Peyer's patch (tissue), 4 donors: ENCODE results near the gene CERS6. TPM values are rescaled to one million over a fixed set of nuclear protein-coding genes. Genes with fewer than 3 reads are reported as not detected.

Experiments used
- DNase-seq, 3 donors: peaks; one replicate each; pipeline ENCODE4 v3.0.0-alpha.2; 2017 to 2019
- H3K27ac ChIP-seq, 4 donors: fragments of 200-600 bp; sonication (generic); one replicate each; pipeline ENCODE4 v1.5.1; 2016 to 2019
- H3K27me3 ChIP-seq, 2 donors: fragments of 200-600 bp; sonication (generic); one replicate each; pipeline ENCODE4 v1.5.1; 2019
- H3K36me3 ChIP-seq, 3 donors: fragments of 200-600 bp; sonication (generic); one replicate each; pipeline ENCODE4 v1.5.1; 2016 to 2019
- H3K4me1 ChIP-seq, 4 donors: fragments of 200-600 bp; sonication (generic); one replicate each; pipeline ENCODE4 v1.5.1; 2016 to 2019
- H3K4me3 ChIP-seq, 4 donors: fragments of 200-600 bp; sonication (generic); 1 replicate in 3 of 4; 2 replicates in 1 of 4; pipeline ENCODE4 v1.5.1; 2016 to 2019; ENCODE audit warnings: mild to moderate bottlenecking in 1 of 4
- H3K9me3 ChIP-seq, 4 donors: fragments of 200-600 bp; sonication (generic); one replicate each; pipeline ENCODE4 v1.5.1; 2016 to 2019; ENCODE audit warnings: mild to moderate bottlenecking in 1 of 4
- CTCF ChIP-seq, 6 experiments: fragments of 450-650 bp in 4 of 6; fragments of 200-600 bp in 2 of 6; sonication (generic) in 1 of 6; IDR thresholded peaks; one replicate each; pipeline ENCODE4 v1.5.1; 2017 to 2019; ENCODE audit warnings: antibody characterized with exemption in 6 of 6, mild to moderate bottlenecking in 3 of 6, moderate library complexity in 1 of 6
- POLR2A ChIP-seq, 2 donors: fragments of 450-650 bp; IDR thresholded peaks; one replicate each; pipeline ENCODE4 v1.5.1; 2017; ENCODE audit warnings: antibody characterized with exemption in 2 of 2, mild to moderate bottlenecking in 2 of 2, moderate library complexity in 2 of 2
- total RNA-seq, 4 donors: library from RNA; depleted of rRNA; stranded (reverse); fragments of >200 nt; gene quantifications; one replicate each; pipeline ENCODE4 v1.1.0, GENCODE V29; 2016

Gene CERS6
- total RNA-seq, 4 donors from 2014 or later: 28.1 to 110 (median 96.7) TPM

- no peaks in the 10 kb centered on the region for H3K27me3 ChIP-seq
- no peak for DNase-seq
- peaks cover 0 to 23% (median 0%) of the 10 kb centered on the region in 3 donors for H3K36me3 ChIP-seq
- no peak overlapping the region for H3K27ac ChIP-seq
- no peaks in the 10 kb centered on the region for H3K9me3 ChIP-seq
- no peak overlapping the region for H3K4me3 ChIP-seq
- no peaks in the 10 kb centered on the region for H3K4me1 ChIP-seq
- TF ChIP-seq POLR2A (IDR thresholded peaks at IDR 0.05): no peak
- no peak for TF ChIP-seq CTCF (IDR thresholded peaks at IDR 0.05)
These were observed 263.4 kb downstream of the CERS6 start for GRCh38 chr2:168719446-168719845.

- TF ChIP-seq POLR2A (IDR thresholded peaks at IDR 0.05) (no peak), CTCF (IDR thresholded peaks at IDR 0.05) (no peak)
- DNase-seq: no peak
- peaks cover 0 to 29% (median 0%) of the 10 kb centered on the region in 3 donors for H3K36me3 ChIP-seq
These were observed 266.5 kb downstream of the CERS6 start for GRCh38 chr2:168722592-168722991.

GRCh38 chr2:168723275-168723899, 267.3 kb downstream of the CERS6 start:
- H3K9me3 ChIP-seq: no peaks in the 10 kb centered on the region

More at GRCh38 chr2:168722592-168722991, 266.5 kb downstream of the CERS6 start:
- Histone ChIP-seq H3K4me3 (no peak overlapping the region), H3K27me3 (no peaks in the 10 kb centered on the region), H3K4me1 (no peaks in the 10 kb centered on the region), H3K27ac (no peak overlapping the region), H3K9me3 (no peaks in the 10 kb centered on the region)

GRCh38 chr2:168726375-168726774, 270.3 kb downstream of the CERS6 start:
- Histone ChIP-seq H3K27me3 (no peaks in the 10 kb centered on the region), H3K36me3 (peaks cover 0 to 18% (median 0%) of the 10 kb centered on the region in 3 donors), H3K9me3 (no peaks in the 10 kb centered on the region), H3K4me3 (no peak overlapping the region), H3K4me1 (no peaks in the 10 kb centered on the region), H3K27ac (no peak overlapping the region)
- no peak for DNase-seq
- TF ChIP-seq CTCF (IDR thresholded peaks at IDR 0.05) (no peak), POLR2A (IDR thresholded peaks at IDR 0.05) (no peak)

More at GRCh38 chr2:168723275-168723899, 267.3 kb downstream of the CERS6 start:
- TF ChIP-seq CTCF (IDR thresholded peaks at IDR 0.05): no peak
- TF ChIP-seq POLR2A (IDR thresholded peaks at IDR 0.05): no peak
- Histone ChIP-seq H3K27ac (no peak overlapping the region), H3K4me1 (no peaks in the 10 kb centered on the region), H3K4me3 (no peak overlapping the region), H3K27me3 (no peaks in the 10 kb centered on the region), H3K36me3 (peaks cover 0 to 25% (median 0%) of the 10 kb centered on the region in 3 donors)
- DNase-seq: no peak

GRCh38 chr2:168727904-168728470, 271.9 kb downstream of the CERS6 start:
- Histone ChIP-seq H3K4me1 (no peaks in the 10 kb centered on the region), H3K36me3 (peaks cover 0 to 18% (median 0%) of the 10 kb centered on the region in 3 donors), H3K27me3 (no peaks in the 10 kb centered on the region), H3K27ac (no peak overlapping the region), H3K9me3 (no peaks in the 10 kb centered on the region), H3K4me3 (no peak overlapping the region)
- TF ChIP-seq POLR2A (IDR thresholded peaks at IDR 0.05) (no peak), CTCF (IDR thresholded peaks at IDR 0.05) (no peak)
- no peak for DNase-seq
